K562 (cell line): Measurements from ENCODE around the gene LMTK2. TPM values are rescaled to one million over a fixed set of nuclear protein-coding genes. Genes with fewer than 3 reads are reported as not detected.

Experiments
- ATF2 ChIP-seq: sonication (generic); formaldehyde crosslinking; IDR thresholded peaks from 2 replicates; pipeline ENCODE4 v1.8.1; 2022; ENCODE audit warnings: missing genetic modification reagents
- CBX1 ChIP-seq: sonication (generic); IDR thresholded peaks from 2 replicates; pipeline ENCODE4 v1.6.1; 2016; ENCODE audit warnings: antibody characterized with exemption, low read depth, mild to moderate bottlenecking
- CCNT2 ChIP-seq: IDR thresholded peaks from 2 replicates; pipeline ENCODE4 v1.6.1; 2011; ENCODE audit warnings: borderline replicate concordance, low read depth, mild to moderate bottlenecking, moderate library complexity, mixed read lengths, low read length; ENCODE audit not compliant: insufficient read length; ENCODE audit errors: extremely low read depth
- CHD2 ChIP-seq: IDR thresholded peaks from 2 replicates; pipeline ENCODE4 v1.6.1; 2011; ENCODE audit warnings: low read depth, low read length
- CHD4 ChIP-seq: fragments of 200-600 bp; sonication (generic); IDR thresholded peaks from 3 replicates; pipeline ENCODE4 v1.6.1; 2012; ENCODE audit warnings: low read depth, mild to moderate bottlenecking, mixed read lengths, low read length, inconsistent platforms; ENCODE audit not compliant: insufficient read depth, insufficient replicate concordance, poor library complexity, severe bottlenecking
- COPS2 ChIP-seq: fragments of 450-650 bp; conservative IDR thresholded peaks from 2 replicates; pipeline ENCODE4 v1.6.1; 2016; ENCODE audit warnings: mild to moderate bottlenecking, moderate library complexity
- ELF2 ChIP-seq: fragments of 250-450 bp; sonication (Bioruptor Pico); IDR thresholded peaks from 2 replicates; pipeline ENCODE4 v1.5.0; 2021; ENCODE audit warnings: mild to moderate bottlenecking
- EZH2 ChIP-seq: IDR thresholded peaks from 2 replicates; pipeline ENCODE4 v1.6.1; 2012; ENCODE audit warnings: low read depth, mild to moderate bottlenecking, inconsistent platforms, low read length, borderline replicate concordance
- FIP1L1 ChIP-seq: fragments of 200-400 bp; formaldehyde crosslinking; IDR thresholded peaks from 2 replicates; pipeline ENCODE4 v1.6.1; 2018; ENCODE audit warnings: mild to moderate bottlenecking, low read depth, low read length; ENCODE audit not compliant: poor library complexity, severe bottlenecking
- HMGN3 ChIP-seq: IDR thresholded peaks from 2 replicates; pipeline ENCODE4 v1.6.1; 2011; ENCODE audit warnings: borderline replicate concordance, low read depth, mild to moderate bottlenecking, mixed read lengths, low read length; ENCODE audit not compliant: insufficient read length; ENCODE audit errors: extremely low read depth
- LCOR ChIP-seq: sonication (generic); formaldehyde crosslinking; IDR thresholded peaks from 2 replicates; pipeline ENCODE4 v1.8.0; 2022; ENCODE audit warnings: mild to moderate bottlenecking, missing genetic modification reagents
- MCM5 ChIP-seq: fragments of 450-650 bp; IDR thresholded peaks from 2 replicates; pipeline ENCODE4 v1.6.1; 2016; ENCODE audit warnings: low read depth
- OTX1 ChIP-seq: fragments of 450-650 bp; formaldehyde crosslinking; IDR thresholded peaks from 2 replicates; pipeline ENCODE4 v1.4.0; 2022; ENCODE audit warnings: mild to moderate bottlenecking
- PRDM10 ChIP-seq: fragments of 450-650 bp; IDR thresholded peaks from 2 replicates; pipeline ENCODE4 v1.6.1; 2018; ENCODE audit not compliant: partially characterized antibody
- SNIP1 ChIP-seq: fragments of 450-650 bp; IDR thresholded peaks from 2 replicates; pipeline ENCODE4 v1.7.1; 2017; ENCODE audit warnings: low read depth, mild to moderate bottlenecking
- SNRNP70 ChIP-seq: fragments of 200-400 bp; formaldehyde crosslinking; optimal IDR thresholded peaks from 2 replicates; pipeline ENCODE3; 2017; ENCODE audit warnings: low read depth, low read length
- SRSF3 ChIP-seq: fragments of 200-400 bp; formaldehyde crosslinking; IDR thresholded peaks from 2 replicates; pipeline ENCODE4 v1.6.1; 2016; ENCODE audit warnings: mild to moderate bottlenecking, low read length, moderate library complexity; ENCODE audit not compliant: insufficient read depth
- SRSF7 ChIP-seq: fragments of 200-400 bp; formaldehyde crosslinking; optimal IDR thresholded peaks from 2 replicates; pipeline ENCODE3; 2017; ENCODE audit warnings: mild to moderate bottlenecking, low read depth, low read length
- ZNF224 ChIP-seq: sonication (generic); formaldehyde crosslinking; IDR thresholded peaks from 2 replicates; pipeline ENCODE4 v1.8.0; 2022; ENCODE audit warnings: mild to moderate bottlenecking, missing genetic modification reagents
- ZNF24 ChIP-seq: fragments of 450-650 bp; IDR thresholded peaks from 2 replicates; pipeline ENCODE4 v1.6.1; 2016
- ZNF512 ChIP-seq: IDR thresholded peaks from 2 replicates; pipeline ENCODE4 v1.6.1; 2016; ENCODE audit warnings: missing genetic modification characterization, missing compliant biosample characterization
- ZNF696 ChIP-seq: fragments of 250-450 bp; sonication (Bioruptor Pico); conservative IDR thresholded peaks from 2 replicates; pipeline ENCODE4 v1.4.0; 2020; ENCODE audit warnings: mild to moderate bottlenecking, moderate library complexity
- ZSCAN29 ChIP-seq: fragments of 450-650 bp; IDR thresholded peaks from 2 replicates; pipeline ENCODE4 v1.6.1; 2017
- polyA plus RNA-seq, 8 experiments: library from polyadenylated mRNA; depleted of rRNA in 4 of 8; stranded (reverse) in 5 of 8; unstranded in 3 of 8; fragments of >200 nt; fragmentation: Nextera tagmentation in 2 of 8; fragmentation: Illumina TruSeq in 1 of 8; extraction: Ambion mirVana in 2 of 8; extraction: Trizol in 1 of 8; gene quantifications; 2 replicates each; pipeline versions ENCODE4 v1.2.1 to v1.2.3, GENCODE V29; 2011 to 2014; ENCODE audit warnings: inconsistent platforms in 1 of 8, missing spikeins in 1 of 8
- total RNA-seq, 7 experiments: library from RNA; depleted of rRNA in 6 of 7; stranded (reverse); fragments of >200 nt in 6 of 7; fragmentation: Illumina TruSeq in 2 of 7; extraction: Trizol in 2 of 7; gene quantifications; 2 replicates each; pipeline versions ENCODE4 v1.2.1 to v1.2.3, GENCODE V29; 2011 to 2021; ENCODE audit warnings: low replicate concordance in 1 of 7

The LMTK2 gene
- total and polyA plus RNA-seq, 9 of the 15 experiments (the other 6 are each of a cell fraction or from before 2014, with no cell fraction given): 0.78 to 16.4 (median 6.3) TPM

- TF ChIP-seq ZNF224 (no peak), PRDM10 (no peak), ZNF24 (no peak), ZSCAN29 (no peak), ZNF696 (CRISPR knock-in tag) (no peak), CBX1 (peak; percentile 69; the same call in 1 of the 2 replicates), ELF2 (CRISPR knock-in tag) (peak; percentile 89), SRSF7 (no peak), CHD2 (peak; percentile 71), EZH2 (no peak), ZNF512 (tag) (no peak), MCM5 (no peak), FIP1L1 (no peak), LCOR (CRISPR knock-in tag) (no peak), CCNT2 (peak; percentile 62), SNIP1 (no peak), SNRNP70 (no peak), CHD4 (no peak), OTX1 (CRISPR knock-in tag) (no peak), HMGN3 (peak; percentile 68), COPS2 (no peak), ATF2 (CRISPR knock-in tag) (no peak), SRSF3 (no peak)
Observed at GRCh38 chr7:98251601-98252424, 145.2 kb downstream of the LMTK2 start, which contains the start of gene TECPR1 (continued).
